CD4-positive, alpha-beta T cell treated with Interferon alpha-2 for 1 hour (primary cell): ENCODE data around the gene ZNF524.

Experiments used
- DNase-seq, 2 donors: peaks; one replicate each; pipeline ENCODE4 v3.0.0-alpha.2; 2020 to 2022

Gene ZNF524

DNA sequence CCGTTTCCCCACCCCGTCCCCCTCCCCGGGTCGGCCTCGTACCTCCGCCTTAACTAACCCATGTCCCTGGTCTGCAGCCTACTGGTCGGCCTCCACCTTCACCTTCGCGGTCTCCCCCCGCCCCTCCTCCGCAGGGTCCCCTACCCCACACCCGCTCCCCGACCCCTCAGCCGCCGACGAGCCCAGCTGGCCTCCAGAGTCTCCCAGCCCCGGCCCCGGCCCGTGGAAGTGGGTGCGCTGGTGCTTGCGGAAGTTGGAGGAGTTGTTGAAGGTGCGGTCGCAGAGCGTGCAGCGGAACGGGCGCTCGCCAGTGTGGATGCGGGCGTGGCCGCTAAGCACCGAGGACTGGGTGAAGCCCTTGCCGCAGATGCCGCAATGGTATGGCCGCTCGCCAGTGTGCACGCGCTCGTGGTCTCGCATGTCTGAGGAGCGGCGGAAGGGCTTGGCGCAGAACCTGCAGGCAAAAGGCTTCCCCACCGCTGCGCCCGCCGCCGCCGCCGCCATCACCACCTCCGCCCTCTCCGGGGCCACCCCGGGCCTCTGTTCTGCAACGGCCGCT, 21.7 kb downstream of the ZNF524 start:
- no peak for DNase-seq

DNA sequence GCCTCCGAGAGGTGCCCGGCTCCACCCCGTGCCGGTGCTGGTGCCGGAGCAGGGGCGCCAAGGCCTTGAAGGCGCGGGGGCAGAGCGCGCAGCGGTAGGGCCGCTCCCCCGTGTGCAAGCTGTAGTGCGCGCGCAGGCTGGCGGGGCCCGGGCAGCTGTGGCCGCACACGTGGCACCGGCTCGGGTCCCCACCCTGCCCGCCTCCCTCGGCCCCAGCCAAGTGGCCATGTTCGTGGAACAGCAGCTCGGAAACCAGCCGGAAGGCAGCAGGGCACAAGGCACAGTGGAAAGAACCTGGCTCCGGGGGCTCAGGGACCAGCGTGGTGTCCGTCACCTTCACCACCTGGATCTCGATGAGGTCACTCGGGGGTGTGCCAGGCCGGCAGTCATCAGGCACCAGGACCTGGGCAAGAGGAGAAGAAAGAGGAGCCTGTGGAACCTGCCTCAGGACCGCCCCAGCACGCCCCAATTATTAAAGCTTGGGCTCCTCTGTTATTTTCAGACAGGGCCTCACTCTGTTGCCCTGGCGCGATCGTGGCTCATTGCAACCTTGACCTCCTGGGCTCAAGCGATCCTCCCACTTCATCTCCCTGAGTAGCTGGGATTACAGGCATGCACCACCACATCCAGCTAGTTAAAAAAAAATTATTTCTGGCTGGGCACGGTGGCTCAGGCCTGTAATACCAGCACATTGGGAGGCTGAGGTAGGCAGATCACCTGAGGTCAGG, 22.3 kb downstream of the ZNF524 start:
- DNase-seq: no peak

DNA sequence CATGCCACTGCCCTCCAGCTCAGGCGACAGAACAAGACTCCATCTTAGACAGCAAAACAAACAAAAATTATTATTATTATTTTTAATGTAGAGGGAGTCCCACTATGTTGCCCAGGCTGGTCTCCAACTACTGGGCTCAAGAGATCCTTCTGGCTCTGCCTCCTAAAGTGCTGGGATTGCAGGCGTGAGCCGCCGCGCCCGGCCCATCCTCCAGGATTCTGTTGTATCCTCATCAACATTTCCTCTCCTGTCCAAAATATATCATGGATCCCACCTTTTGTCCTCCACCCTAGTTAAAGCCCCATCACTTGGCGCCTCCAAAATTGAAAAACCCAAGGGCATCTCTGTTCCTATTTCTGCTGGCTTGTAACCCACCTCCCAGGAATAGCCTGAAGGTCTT, 23.0 kb downstream of the ZNF524 start:
- no peak for DNase-seq

DNA sequence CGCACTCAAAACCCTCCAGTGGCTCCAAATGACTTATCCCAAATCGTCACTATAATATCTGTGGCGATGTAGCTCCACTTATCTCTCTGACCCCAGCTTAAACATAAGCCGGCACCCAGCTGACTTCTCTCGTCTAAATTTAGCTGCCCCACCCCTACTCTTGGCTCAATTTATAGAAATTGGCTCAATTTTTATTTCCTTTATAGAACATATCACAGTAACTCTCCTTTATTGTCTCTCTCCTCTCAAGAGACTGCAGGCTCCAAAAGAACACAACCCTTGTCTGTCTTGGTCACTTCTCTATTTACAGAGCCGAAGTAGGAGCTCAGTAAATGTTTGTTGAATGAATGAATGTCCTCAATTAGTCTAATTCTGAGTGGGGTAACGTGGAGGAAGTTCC, 23.5 kb downstream of the ZNF524 start:
- DNase-seq: no peak

DNA sequence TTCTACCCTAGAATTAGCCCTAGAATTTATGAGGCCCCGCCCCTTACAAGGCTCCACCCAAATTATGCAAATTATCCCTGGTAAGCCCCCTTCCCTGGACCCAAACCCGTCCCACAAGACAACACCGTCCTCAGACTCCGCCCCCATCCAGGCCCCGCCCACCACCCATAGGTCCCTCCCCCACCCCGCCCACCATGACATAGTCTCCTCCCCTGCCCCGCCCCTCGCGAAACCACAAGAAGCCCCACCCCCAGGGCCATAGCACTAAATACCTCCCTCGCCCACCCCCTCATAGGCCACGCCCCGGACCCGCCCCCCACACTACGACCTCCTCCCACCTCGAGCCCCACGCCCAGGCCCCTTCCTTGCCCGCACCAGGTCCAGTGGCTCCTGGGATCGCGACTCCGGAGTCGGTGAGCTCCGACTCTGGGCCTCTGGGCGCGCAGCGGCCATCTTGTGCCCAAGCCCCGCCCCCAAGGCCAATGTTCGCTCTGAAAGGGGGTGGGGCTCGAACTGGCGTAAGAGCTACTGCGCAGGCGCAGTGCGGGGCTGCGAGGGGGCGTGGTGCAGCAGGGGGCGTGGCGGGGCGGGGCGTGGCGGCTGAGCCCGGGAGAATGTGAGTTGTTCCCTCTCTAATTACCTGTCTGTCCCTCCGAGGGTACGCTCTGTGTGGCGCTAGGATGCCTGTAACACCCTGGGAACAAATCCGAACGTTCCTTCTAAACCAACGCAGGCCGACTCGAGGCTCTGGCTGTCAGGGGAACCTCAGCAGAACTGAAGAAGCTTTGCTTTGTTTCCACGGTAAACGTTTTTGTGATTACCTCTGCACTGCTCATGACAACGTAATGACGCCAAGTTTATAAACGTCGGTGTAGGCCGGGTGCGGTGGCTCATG, 24.3 kb downstream of the ZNF524 start, which contains the start of gene ZNF784:
TSS of gene ZNF784 (minus strand) at position 458 of the 895 bp plus-strand sequence. CDS start at position 453, 5 bp downstream.
- DNase-seq: peak; percentile 92 to 93

DNA sequence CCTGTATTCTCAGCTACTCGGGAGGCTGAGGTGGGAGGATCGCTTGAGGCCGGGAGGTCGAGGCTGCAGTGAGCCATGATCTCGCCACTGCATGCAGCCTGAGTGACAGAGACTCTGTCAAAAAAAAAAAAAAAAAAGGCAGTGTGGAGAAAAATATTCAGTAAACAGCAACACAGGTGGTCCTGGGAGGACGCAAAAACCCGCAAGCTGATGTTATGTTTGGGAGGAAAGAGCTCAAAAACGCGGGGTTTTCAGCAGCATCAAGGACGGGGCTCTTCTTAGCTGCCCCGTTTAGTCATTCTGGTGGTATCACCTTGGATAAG, 24.9 kb downstream of the ZNF524 start:
- DNase-seq: no peak

DNA sequence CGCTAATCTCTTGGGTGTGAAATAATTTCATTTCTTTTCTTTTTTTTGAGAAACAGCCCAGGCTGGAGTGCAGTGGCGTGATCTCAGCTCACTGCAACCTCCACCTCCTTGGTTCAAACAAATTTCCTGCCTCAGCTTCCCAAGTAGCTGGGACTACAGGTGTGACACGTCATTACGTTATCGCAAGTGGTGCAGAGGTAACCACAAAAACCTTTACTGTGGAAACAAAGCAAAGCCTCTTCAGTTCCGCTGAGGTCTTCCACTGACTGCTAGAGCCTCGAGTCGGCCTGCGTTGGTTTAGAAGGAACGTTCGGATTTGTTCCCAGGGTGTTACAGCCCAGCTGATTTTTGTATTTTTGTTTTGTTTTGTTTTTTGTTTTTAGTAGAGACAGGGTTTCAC, 26.3 kb downstream of the ZNF524 start:
- DNase-seq: peak; percentile 55 to 83

DNA sequence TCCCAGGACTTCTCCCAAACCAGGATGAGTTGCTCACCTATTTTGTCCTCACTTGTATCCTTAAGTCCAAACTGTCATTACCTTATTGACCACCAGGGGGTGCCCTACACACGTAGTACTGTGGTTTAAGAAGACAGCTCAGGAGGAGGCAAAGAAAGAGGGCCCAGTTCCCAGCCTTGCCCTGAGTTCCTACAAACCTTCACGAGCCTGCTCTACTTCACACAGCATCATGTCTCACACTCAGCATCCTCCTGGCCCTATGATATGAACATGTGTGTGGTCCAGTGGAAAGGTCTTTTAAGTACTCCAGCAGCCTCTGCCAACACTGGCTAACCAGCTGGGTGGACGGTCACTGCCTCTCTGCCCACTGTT, 32.4 kb downstream of the ZNF524 start:
- DNase-seq: peak; percentile 90 to 93

DNA sequence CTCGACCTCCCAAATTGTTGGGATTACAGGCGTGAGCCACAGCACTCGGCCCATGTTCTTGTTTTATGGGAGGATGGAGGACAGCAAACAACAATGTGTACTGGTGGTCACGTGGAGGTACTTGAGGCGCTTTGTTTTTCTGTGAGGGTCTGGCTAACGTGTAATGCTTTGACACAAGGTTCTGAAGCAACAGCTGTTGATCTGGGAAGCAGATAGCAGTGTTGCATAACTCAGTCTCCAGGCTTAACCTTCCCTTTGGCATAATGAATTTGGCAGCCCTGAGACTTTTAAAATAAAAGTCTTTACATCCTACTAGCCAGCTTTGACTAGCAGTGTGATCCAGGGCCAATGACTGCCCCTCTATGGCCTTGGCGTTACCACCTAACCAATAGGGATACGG, 33.8 kb downstream of the ZNF524 start:
- no peak for DNase-seq

DNA sequence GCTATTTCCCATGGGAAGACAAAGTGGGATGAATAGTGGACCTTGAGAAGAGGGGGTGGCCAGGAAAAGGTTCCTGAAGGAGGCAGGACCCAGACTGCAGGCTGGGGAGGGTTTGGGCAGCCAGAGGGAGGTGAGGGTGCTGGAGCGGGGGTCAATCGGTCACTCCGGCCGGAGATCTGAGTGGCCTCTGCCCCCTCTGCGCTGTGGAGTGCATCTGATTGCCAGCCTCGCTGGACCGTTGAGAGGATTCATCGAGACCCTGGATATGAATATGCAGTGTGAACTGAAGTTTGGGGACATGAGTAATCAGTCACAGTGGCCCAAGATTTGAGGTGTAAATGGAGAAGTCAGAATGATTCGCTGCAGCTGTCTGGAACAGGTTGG, 35.2 kb downstream of the ZNF524 start:
- DNase-seq: no peak

DNA sequence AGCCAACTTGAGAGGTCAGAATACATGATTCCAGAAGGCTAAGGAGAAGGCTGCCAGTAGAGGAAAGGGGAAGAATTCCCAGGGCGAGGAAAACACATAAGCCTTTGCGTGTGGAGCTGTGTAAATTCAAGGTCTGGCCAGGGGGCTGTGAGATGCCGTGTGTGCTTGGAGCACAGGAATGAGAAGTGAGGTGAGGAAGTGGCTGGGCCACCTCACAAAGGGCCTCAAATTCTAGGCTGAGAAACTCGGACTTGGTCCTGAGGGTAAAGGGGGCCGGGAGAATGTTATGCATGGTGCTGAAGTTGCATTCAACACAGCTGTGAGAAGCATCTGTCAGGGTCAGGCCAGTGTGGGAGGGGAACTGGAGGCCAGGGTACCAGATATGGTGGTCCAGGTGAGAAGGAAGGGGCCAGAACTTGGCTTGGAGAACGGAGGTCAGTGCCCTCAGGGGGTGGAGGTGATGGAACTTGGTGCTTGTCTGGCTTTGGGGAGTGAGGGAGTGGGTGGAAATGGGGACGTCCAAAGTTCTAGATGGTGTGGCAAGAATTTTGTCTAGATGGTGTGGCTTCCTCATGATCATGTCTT, 35.9 kb downstream of the ZNF524 start:
- no peak for DNase-seq

DNA sequence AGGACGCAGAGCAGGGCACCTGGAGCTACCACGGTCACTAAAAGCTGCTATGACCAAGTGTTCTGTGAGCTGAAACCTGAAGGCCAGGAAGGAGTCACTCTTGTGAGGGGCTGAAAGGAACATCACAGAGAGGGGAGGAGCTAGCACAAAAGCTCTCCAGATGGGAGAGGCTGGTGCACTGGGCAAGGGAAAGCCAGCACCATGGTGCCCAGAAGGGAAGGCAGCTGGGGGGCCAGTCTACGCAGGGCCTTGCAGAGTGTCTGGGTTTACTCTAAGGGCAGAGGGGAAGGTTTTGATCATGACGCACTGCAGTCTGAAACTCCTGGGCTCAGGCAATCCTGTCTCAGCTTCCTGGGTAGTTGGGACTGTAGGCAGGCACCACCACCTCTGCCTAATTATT, 36.6 kb downstream of the ZNF524 start:
- DNase-seq: no peak

DNA sequence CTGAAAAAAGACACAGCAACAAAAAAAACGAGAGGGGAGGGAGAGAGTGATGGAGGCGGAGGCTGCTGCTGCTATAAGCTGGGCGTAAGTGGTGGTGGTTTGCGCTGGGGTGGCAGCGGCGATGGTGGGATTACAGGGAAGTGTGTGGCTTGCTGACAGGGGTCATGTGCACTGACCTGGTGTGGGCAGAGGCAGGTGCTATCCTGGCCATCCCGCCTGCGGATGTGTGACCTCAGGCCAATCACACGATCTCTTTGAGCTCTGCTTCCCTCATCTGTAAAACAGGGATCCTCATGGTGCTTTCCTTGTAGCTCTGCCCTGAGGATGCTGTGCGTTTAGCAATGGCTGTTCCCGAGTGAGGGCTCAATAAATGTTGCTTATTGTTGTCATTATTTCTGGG, 37.4 kb downstream of the ZNF524 start:
- DNase-seq: no peak

DNA sequence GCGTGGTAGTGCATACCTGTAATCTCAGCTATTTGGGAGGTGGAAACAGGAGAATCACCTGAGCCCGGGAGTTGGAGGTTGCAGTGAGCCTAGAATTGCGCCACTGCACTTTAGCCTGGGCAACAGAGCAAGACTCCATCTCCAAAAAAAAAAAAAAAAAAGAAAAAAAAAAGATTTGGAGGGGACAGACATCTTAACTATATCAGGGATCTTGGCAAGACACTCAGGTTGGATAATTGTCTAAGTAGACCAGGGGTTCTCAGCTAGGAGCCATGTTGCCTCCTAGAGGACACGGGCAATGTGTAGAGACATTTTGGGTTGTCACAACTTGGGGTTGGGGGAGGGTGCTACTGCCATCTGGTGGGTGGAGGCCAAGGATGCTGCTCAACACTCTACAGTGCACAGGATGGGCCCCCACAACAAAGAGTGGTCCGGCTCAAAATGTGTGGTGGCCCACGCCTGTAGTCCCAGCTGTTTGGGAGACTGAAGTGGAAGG, 38.8 kb downstream of the ZNF524 start:
- peak; percentile 65 to 77 for DNase-seq

DNA sequence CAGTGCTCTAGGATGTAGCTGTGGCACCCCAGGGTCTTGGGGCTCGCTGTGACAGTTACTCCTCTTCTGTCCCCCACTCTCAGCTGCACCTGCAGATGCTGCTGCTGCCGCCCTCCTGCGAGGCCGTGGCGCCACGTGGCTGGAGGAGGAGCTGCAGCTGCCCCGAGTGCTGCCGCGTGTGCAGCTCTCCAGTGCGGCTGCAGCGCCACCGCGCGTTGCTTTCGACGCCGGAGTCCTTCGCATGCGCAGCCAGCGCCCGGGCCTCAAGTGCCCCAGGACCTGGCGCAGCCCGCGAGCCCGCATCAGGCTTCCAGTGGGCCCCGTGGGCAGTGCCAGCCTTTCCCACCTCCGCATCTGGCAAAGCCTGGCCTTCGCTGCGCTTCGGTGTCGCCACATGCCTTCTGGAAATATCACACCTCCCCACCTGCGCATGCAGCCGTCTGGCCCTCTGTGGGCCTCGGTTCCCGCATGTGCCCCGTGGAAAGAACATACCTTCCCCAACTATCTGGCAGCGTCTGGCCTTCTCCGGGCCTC, 40.0 kb downstream of the ZNF524 start:
- peak; percentile 81 to 82 for DNase-seq

DNA sequence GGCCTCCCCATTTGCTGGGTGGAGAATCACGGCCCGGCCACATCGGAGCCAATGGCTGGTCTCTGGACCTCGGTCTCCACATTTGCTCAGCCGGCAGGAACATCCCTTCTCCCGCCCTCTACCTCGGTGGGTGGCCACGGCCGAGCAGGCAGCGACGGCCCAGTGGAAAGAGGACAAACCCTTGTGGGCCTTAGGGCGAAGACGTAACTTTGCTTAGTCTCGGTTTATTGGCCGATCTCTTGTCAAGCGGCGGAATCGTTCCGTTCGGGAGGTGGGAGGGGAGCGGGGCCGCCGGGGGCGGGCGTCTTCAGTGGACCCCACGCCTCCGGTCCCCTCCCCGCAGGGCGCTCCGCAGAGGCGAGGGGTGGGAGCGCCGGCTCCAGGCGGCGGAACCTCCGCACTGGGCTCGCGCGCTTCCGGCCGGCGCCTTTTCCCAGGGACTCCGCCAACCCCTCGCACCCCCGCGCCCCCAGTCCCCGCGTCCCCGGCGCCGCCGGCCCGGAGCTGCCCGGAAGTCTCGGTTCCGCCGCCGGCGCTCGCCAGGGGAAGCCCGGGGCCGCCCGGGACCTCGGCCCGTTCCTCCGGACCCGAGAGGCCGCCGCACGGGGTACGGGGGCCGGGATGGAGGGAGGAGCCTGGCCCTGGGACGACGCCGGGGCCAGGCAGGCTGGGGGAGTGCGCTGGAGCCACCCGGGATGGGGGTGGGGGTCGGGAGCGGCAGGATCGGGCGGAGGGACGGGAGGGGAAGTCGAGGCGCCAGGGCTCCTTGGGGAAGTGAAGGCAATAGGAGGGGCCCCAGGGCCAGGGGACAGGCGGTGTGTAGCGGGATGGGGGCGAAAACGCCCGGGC, 40.7 kb downstream of the ZNF524 start, which contains the start of gene ZNF580:
TSS of gene ZNF580 (plus strand) at position 426 of the 849 bp plus-strand sequence. CDS start 1,507 bp downstream, outside the sequence.
- peak; percentile 38 to 70 for DNase-seq

DNA sequence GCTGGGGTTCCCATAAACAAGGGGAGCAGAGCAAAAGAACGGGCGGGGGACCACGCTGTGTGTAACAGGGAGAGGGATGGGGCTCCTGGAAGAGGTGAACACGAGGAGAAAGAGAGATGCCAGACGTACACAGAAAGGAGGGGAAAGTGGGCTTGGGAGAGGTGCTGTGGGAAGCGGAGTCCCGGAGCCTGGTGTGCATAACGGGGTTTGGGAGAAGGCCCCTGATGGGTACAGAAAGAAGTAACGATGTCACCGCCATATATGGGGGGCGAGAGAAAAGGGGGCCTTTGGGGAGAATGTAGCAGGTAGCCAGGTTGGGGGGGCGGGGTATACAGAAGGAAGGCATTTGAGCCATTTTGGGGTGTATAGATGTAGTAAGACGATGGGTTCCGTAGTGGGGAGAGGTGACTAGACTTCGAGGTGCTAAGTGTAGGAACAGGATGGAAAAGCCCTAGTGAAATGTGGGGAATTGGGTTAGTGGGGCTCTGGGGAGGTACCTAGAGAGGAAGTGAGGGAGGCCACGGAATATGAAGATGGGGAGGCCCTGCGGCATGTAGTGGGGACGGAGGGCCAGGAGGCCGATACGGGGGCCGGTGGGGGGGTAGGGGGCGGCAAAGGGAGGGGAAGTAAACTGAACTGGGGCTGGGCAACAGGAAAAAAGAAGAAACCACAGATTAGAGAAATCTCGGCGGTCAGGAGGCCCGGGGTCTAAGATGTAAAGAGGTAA, 41.5 kb downstream of the ZNF524 start:
- peak in 1 of 2 donors; percentile 53 for DNase-seq

DNA sequence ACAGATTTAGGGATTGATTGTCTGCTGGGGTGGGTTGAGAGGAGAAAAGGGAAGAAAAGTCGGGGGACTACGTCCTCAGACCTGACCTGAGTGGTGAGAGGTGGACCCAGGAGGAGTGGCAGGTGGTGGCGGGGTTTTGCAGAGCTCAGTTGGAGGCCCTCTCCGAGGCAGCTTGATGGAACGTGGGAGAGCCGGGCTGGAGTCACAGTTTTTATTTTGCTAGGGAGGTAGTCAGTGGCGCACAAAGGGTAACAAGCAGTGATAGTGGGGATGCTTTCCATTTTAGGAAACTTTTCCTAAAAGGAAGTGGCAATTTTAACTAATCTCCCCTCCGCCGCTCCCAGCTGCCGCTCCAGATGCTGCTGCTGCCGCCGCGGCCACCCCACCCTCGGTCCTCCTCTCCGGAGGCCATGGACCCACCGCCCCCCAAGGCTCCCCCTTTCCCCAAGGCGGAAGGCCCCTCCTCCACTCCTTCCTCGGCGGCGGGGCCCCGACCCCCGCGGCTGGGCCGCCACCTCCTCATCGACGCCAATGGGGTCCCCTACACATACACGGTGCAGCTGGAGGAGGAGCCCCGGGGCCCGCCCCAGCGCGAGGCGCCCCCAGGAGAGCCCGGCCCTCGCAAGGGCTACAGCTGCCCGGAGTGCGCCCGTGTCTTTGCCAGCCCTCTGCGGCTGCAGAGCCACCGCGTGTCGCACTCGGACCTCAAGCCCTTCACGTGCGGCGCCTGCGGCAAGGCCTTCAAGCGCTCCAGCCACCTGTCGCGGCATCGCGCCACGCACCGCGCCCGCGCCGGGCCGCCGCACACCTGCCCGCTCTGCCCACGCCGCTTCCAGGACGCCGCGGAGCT, 42.3 kb downstream of the ZNF524 start:
- DNase-seq: peak in 1 of 2 donors; percentile 29

DNA sequence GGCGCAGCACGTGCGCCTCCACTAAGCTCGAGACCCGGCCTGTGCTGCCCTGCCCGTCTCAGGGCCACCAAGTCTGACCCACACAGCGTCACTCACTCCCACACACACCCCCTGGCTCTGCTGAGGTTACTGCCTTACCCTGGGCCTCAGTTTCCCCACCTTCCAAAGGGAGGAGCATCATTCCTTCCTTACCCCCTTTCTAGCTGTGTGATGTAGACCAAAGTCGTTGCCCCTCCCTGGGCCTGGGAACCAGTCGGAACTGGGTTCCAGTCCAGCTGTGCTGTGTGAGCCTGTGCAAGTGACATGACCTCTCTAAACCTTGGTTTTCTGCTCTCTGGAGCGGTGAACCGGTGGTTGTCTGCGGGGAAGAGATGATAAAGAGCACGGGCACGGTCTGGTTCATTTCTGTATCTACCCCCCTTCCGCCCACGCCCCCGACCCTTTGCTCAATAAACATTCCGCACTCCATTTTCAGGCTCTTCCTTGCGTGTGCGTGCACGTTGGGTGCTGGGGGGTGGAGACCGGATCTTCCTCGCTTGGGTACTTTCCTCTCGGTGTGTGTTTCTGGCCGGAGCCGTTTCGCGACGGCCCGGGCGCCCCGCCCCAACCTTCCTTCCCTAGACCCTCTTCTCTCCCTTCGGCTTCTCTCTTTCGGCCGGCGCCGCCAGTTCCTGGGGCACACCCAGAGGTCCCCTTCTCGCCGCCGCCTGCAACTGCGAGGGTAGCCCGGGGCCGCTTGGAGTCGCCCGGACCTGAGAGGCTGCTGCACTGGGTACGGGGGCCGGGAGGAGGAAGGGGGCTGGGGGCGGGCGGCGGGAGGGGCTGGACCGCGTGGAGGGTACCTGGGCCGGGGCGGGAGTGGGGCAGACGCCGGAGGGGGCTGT, 43.2 kb downstream of the ZNF524 start, which contains the start of gene ZNF581:
TSS of gene ZNF581 (plus strand) at position 647 of the 884 bp plus-strand sequence. CDS start 923 bp downstream, outside the sequence.
- DNase-seq: peak; percentile 72 to 84
